ENCODE data around the gene RABGAP1L. TPM values are rescaled to one million over a fixed set of nuclear protein-coding genes. Genes with fewer than 3 reads are reported as not detected.
"Not testable (repeated sequence)": the region's sequence is repeated elsewhere in the genome, so short reads cannot be mapped to it uniquely, and the experiment has no call there.

RABGAP1L gene
- total RNA-seq, 1 donor from 2014 or later, result 48.5 TPM

GRCh38 chr1:174550296-174550695 is 391.0 kb downstream of the RABGAP1L start:
- Mint-ChIP-seq H3K36me3 (no peaks in the 10 kb centered on the region), H3K4me1 (no peaks in the 10 kb centered on the region), H3K27me3 (ENCODE audit: low read depth) (no peaks in the 10 kb centered on the region), H3K27ac (no peak overlapping the region), H3K9me3 (peaks cover 13% of the 10 kb centered on the region), H3K4me3 (no peak overlapping the region)
- DNase-seq (ENCODE audit: low spot score in 2 of 2, unreplicated experiment in 2 of 2), result no peak
- no peak for TF ChIP-seq CTCF (IDR thresholded peaks at IDR 0.05; ENCODE audit: unreplicated experiment)

- no peaks in the 10 kb centered on the region for H3K36me3 Mint-ChIP-seq
Measured at GRCh38 chr1:174556392-174556791, 397.1 kb downstream of the RABGAP1L start.

GRCh38 chr1:174568551-174568950 is 409.2 kb downstream of the RABGAP1L start:
- H3K9me3 Mint-ChIP-seq, result peaks cover 6% of the 10 kb centered on the region
- TF ChIP-seq CTCF (IDR thresholded peaks at IDR 0.05; ENCODE audit: unreplicated experiment), result no peak
- H3K4me1 Mint-ChIP-seq, result peaks cover 5% of the 10 kb centered on the region
- no peaks in the 10 kb centered on the region for H3K27me3 Mint-ChIP-seq (ENCODE audit: low read depth)
- H3K27ac Mint-ChIP-seq, result no peak overlapping the region
- H3K4me3 Mint-ChIP-seq, result no peak overlapping the region
- no peaks in the 10 kb centered on the region for H3K36me3 Mint-ChIP-seq
- DNase-seq (ENCODE audit: low spot score in 2 of 2, unreplicated experiment in 2 of 2), result no peak

More at GRCh38 chr1:174556392-174556791, 397.1 kb downstream of the RABGAP1L start:
- Mint-ChIP-seq H3K27me3 (ENCODE audit: low read depth) (no peaks in the 10 kb centered on the region), H3K27ac (no peak overlapping the region), H3K9me3 (peaks cover 11% of the 10 kb centered on the region), H3K4me1 (no peaks in the 10 kb centered on the region), H3K4me3 (no peak overlapping the region)
- TF ChIP-seq CTCF (IDR thresholded peaks at IDR 0.05; ENCODE audit: unreplicated experiment), result no peak
- DNase-seq (ENCODE audit: low spot score in 2 of 2, unreplicated experiment in 2 of 2), result no peak

GRCh38 chr1:174569240-174569639 is 409.9 kb downstream of the RABGAP1L start:
- DNase-seq (ENCODE audit: low spot score in 2 of 2, unreplicated experiment in 2 of 2), result no peak
- H3K36me3 Mint-ChIP-seq, result no peaks in the 10 kb centered on the region
- no peak overlapping the region for H3K27ac Mint-ChIP-seq
- TF ChIP-seq CTCF (IDR thresholded peaks at IDR 0.05; ENCODE audit: unreplicated experiment), result no peak
- H3K9me3 Mint-ChIP-seq, result peaks cover 11% of the 10 kb centered on the region
- no peak overlapping the region for H3K4me3 Mint-ChIP-seq
- peaks cover 2% of the 10 kb centered on the region for H3K4me1 Mint-ChIP-seq
- no peaks in the 10 kb centered on the region for H3K27me3 Mint-ChIP-seq (ENCODE audit: low read depth)

- no peak for TF ChIP-seq CTCF (IDR thresholded peaks at IDR 0.05; ENCODE audit: unreplicated experiment)
- no peaks in the 10 kb centered on the region for H3K4me1 Mint-ChIP-seq
- H3K9me3 Mint-ChIP-seq, result peaks cover 29% of the 10 kb centered on the region
- H3K27me3 Mint-ChIP-seq (ENCODE audit: low read depth), result no peaks in the 10 kb centered on the region
- no peak overlapping the region for H3K27ac Mint-ChIP-seq
- no peak for DNase-seq (ENCODE audit: low spot score in 2 of 2, unreplicated experiment in 2 of 2)
- peaks cover 5% of the 10 kb centered on the region for H3K36me3 Mint-ChIP-seq
- no peak overlapping the region for H3K4me3 Mint-ChIP-seq
Measured at GRCh38 chr1:174572771-174573170, 413.5 kb downstream of the RABGAP1L start.

GRCh38 chr1:174576120-174576519 is 416.8 kb downstream of the RABGAP1L start:
- not testable (repeated sequence) for H3K27me3 Mint-ChIP-seq (ENCODE audit: low read depth); DNase-seq (ENCODE audit: low spot score in 2 of 2, unreplicated experiment in 2 of 2); H3K4me3 Mint-ChIP-seq; H3K27ac Mint-ChIP-seq; H3K4me1 Mint-ChIP-seq; H3K36me3 Mint-ChIP-seq
- peaks cover 38% of the 10 kb centered on the region for H3K9me3 Mint-ChIP-seq
